Right kidney (tissue), 1 donor: ENCODE measurements around the gene LRRK1.

Experiments
- DNase-seq: peaks from one replicate; pipeline ENCODE4 v3.0.0-alpha.2; 2016

LRRK1 gene

DNA sequence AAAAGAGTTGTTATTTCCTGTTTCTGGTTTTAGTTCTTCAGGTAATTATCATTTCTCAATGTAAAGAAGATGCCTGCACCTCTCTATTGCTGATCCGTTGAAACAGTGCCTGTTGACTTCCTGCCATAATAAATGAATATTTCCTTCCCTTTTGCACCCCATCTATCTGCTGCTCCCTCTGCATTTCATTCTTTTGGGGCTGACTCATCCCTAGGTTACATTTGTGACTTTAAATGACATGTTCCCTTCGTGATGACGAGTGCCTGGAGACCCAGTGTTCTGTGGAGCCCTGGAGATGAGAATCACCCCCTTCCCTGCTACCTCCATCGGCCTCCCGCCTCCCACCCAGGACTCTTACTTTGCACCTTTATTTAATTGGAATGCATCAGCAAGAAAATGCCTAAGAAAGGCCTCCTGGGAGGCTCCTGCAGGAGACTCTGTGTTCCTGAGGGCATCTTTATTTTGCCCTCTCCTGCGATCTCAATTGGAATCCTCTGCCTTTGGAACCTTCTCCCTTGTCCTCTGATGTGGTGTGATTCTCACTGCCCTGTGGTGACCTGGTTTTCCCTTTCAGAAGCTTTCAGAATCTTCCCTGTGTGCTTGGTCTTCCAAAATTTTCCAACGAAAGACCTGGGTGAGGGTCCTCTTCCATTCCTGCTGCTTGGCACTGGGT, 13.7 kb downstream of the LRRK1 start:
- no peak for DNase-seq

DNA sequence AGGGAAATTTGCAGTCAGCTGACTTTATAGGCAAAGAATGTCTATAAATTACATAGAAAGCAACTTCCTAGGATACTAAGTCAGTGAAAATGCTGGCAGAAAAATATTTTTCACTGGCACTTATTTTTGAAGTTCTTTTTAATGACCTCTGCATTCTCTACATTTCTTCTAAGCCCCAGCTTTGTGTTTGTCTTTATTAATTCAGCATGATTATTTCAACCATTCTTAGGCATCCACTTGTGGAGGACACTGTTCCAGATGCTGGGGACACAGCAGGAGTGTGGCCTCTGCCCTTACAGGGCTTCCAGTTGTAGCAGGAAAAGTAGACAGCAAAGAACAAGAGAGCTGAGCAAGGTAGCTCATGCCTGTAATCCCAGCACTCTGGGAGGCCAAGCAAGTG, 15.0 kb downstream of the LRRK1 start:
- no peak for DNase-seq

DNA sequence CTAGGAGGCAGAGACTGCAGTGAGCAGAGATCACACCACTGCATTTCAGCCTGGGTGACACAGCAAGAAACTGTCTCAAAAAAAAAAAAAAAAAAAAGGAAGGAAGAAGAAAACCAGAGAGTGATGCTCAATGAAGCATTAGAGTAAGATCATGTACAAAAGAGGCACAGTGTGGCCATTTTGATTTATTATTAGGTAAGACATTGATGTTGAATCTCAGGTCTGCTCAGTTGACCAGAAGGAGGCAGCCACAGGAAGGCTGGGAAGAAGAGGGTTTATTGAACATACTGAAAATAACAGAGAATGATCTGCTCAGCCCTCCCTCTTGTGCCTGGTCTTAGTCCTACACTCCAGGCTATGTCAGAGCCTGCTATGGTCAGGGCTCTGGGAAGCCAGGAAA, 15.6 kb downstream of the LRRK1 start:
- DNase-seq: no peak

DNA sequence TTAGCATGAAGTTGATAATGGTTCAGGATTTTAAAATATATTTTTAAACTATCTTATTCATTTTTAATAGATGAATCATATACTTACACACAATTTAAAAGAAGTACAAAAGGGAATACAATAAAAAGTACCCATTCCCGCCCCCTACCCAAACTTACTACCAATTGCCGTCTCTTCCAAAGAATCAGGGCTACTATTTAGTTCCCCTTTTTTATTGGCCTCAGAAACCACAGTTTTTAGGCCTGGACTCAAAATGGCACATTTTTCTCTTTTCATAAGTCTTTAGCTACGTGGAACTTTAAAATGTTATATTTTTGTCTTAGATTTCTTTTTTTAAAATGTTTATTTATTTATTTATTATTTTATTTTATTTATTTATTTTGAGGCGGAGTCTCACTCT, 18.0 kb downstream of the LRRK1 start:
- DNase-seq: no peak

DNA sequence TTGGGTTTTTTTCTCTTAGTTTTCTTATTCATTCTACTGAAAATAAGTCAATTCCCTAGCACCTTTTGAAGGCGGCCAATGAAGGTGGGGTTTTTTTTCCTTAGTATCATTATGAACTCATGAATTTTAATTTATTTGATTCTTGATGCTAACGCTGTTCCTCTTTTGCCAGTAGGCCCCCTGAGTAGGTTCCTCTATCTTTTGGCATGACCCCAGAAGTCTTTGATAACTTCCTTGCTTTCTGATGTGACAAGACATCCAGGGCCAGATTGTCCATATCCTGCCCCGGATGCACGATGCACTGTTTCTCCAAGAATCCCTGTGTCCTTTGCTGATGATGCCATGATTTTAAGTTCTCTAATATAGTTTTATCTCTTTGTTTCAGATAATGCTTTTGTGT, 20.6 kb downstream of the LRRK1 start:
- DNase-seq: no peak

DNA sequence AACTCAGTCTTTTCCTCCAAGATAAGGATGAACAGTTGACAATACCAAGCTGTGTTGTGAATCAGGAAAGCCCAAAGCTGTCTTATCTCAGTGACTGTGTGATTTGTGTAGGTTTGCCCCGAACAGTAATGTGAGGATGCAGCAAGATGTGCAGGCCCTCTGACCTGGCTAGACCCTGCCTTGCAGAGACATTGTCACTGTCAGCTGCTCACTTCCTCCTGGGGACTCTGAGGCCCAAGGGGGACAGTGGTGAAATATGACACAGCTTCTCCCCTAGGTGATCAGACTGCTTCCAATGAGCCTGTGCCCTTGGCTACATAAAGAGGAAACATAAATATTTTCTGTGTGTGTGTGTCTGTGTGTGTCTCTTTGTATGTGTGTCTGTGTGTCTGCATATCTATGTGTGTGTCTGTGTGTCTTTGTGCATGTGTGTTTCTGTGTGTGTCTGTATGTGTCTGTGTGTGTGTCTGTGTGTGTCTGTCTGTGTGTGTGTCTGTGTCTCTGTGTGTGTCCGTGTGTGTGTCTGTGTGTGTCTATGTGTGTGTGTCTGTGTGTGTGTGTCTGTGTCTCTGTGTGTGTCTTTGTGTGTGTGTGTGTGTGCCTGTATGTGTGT, 21.7 kb downstream of the LRRK1 start:
- no peak for DNase-seq

DNA sequence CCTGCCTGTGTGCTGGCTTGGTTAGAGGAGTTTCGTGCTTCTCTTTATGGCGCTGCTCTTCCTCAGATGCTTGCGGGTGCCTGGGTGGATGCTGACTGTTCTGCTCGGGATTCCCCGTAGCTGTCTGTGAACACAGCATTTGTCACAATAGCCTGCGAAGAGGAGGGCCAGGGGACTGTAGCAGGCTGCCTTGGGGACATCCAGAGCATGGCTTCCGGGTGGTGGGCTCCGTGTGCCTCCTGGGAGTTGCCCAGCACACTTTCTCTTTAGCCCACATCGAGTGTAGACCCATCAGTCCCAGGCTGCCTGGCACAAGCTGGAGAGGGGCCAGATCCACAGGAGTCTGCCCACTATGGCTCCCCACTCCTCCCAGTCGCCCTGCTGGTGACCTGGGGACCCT, 22.4 kb downstream of the LRRK1 start:
- no peak for DNase-seq

DNA sequence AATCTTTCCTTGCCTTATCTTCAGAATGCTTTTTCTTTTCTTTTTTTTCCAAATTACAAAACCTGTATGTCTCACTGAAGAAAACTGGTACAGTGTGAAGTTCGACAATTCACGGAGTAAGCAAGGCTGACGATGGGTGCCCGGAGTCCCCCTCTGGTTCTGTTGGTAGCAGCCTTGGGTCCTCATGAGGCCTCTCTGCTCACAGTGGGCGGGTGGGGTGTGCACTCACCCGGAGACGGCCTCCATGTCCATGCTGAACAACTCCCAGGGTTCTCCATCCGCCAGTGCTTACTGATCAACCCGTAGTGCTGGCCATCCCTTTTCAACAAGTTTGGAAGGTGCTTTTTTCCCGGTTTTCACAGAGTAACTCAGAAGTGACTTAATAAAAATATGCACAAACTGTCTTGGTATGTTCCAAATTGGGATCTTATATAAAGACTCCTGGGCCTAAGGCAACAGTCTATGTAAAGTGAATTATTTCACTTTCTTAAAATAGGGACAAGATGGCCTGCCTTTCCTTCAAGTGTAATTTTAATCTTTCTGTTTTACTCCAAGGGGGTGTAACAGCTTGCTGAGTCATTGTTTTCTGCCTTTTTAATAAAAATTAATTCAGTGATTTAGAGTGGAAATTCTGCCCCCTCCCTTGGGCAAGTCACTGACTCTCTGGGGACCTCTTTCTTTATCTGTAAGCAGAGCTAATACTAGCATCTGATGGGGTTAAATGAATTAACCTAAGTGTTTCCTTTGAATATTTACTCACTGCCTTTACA, 23.7 kb downstream of the LRRK1 start:
- no peak for DNase-seq

DNA sequence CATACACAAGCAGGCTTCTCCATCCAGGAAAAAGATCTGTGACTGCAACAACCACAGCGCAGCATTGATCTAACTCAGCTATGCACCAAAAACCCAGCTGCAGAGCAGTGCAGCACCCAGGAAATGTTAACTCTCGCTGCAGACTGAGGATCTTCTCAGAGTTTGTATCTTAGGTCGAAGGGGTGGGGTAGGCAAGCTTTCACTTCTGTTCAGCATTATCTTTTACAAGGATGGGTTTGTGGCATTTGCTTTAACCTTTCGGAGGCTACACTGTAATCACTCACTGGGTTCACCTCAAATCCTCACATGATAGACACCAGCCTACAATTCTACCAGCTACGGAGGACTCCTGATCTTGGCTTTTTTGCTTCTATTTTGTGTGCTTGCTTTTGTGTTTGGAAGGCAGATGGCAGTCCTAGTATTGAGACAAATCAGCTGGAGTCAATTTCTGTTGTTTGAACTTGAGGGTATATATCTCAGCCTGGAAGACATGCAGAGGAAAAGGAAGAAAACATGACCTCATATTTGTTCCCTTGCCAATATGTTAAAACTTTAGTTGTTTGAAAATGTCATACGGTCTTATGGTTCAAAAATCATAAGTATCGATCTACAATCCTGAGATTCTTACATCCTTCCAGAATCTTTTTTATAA, 25.2 kb downstream of the LRRK1 start:
- DNase-seq: no peak

DNA sequence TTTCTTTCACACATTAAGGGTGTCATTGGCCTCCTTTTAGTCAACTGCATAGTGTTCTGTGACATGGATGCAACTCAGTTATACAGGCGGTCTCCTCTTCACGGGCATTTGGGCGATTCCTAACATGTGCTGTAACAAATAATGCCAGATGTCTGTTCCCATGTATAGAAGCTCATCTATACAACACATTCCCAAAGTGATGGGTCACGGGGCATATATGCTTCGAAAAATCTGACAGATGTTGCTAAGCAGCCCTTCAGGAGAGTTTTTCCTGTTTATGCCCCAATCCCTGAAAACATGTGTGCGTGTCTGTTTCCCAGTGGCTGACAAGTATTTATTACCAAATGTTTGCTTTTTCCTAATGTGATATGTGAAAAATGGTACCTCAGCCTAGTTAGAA, 25.8 kb downstream of the LRRK1 start:
- no peak for DNase-seq

DNA sequence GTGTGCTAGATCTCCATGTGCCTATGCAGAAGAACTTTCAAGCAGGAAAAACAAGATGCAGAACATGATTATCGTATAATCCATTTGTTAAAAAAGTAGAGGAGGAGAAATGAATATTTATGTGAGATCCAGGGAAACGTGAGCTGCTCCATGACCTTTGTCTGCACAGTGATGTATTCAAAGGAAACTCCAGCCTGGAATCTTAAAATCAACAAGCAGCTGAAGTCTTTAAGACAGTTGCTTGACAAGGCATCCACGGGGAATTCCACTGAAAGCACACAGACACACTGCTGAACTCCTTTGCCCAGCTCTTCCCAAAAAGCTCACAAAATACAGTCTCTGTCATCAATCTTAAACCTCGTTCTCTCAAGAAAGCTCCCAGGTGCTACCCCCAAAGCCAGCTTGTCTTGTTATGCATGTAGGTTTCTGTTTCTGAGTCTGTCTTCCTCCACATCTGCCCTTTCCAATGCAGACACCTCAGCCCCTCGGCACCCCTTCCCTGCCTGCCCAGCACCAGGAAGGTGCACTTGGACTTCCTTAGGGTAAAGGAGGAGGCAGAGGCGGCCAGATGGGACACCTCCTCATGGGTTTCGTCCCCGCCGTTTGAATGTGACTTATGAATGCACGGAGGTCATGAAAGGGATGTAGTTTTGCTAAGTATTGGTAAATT, 28.7 kb downstream of the LRRK1 start:
- DNase-seq: no peak

DNA sequence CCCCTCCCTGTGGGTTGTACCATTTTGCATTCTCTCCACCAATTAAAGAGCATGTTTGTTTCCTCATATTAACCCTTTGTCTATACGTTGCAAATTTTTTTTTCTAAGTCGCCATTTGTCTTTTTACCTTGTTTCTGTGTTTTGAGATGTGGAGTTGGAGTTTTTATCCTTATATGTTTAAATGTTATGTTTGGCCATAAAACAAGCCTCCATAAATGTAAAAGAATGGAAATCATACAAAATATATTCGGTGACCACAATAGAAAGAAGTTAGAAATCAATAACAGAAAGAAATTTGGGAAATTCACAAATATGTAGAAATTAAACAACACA, 29.2 kb downstream of the LRRK1 start:
- DNase-seq: no peak

DNA sequence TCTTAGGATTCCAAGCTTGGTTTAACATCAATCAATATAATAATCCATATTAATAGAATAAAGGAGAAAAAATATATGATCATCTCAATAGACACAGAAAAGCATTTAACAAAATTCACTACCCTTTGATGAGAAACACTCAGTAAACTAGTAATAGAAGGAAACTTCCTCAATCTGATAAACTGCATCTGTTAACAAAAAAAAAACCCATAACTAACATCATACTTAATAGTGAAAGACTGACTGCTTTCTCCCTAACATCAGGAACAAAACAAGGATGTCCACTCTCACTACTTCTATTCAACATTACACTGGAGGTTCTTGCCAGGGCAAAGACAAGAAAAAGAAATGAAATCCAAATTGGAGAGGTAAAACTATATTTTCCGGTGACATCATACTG, 30.5 kb downstream of the LRRK1 start:
- DNase-seq: no peak

DNA sequence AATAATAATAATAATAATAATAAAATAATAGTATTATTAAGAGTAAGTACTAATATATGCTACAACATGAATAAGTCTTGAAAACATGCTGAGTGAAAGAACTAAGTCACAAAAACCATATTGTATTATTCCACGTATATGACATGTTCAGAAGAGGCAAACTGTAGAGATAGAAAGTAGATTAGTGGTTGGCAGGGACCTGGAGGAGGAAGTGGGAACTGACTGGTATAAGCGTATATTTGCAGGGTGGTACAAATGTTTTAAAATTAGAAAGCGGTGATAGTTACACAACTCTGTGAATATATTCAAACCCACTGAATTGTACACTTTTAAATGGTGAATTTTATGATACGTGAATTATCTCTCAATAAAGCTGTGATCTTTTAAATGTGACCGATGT, 32.8 kb downstream of the LRRK1 start:
- DNase-seq: no peak

DNA sequence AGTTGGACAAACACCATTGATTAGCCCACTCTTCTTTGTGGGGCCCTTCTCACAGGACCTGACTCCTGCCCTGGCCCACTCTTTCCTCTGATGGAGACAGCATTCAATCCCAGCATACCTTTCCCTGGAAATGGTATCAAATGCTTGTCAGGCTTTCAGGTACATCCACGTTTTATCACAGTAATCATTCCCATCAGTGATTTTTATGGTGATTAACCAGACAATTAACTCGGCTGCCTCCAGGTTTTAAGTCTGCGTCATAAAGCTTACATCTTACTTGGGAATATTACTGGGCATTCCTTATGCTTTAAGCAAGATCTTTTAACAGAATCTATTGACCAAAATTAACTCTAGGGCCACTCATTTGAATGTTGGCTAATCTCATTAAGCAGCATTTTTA, 33.4 kb downstream of the LRRK1 start:
- no peak for DNase-seq

DNA sequence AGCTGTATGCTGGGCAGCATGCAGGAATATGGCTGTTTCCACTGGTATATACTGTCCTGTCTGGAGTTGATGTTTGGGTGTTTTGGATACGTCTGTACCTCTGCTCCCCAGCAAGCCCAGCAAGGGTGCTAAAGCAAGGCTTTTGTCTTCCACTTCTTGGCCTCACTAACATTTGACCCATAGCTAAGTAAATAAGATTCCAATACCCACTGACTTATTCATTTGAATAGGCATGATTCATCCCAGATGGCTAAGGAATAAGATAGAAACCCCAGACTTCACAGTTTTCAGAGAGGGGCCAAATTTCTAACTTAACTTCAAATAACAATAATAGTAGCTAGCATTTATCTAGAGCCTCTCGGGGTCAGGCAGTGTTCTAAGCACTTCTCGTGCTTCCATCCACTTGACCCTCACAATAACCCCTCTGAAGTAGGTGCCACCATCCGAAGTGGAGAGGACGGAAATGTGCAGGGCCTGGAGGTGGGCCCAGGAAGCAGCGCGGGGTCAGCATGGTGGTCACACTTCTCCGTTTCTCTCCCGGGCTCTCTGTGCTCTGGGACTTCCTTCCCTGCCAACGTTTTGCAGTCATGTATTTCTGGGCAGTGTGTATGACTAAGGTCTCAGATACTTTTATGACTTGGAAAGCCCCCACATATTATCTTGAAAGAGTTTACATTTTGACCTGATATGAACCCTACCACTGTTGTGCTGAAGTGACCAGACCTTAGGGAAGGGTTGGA, 39.3 kb downstream of the LRRK1 start:
- DNase-seq: no peak

DNA sequence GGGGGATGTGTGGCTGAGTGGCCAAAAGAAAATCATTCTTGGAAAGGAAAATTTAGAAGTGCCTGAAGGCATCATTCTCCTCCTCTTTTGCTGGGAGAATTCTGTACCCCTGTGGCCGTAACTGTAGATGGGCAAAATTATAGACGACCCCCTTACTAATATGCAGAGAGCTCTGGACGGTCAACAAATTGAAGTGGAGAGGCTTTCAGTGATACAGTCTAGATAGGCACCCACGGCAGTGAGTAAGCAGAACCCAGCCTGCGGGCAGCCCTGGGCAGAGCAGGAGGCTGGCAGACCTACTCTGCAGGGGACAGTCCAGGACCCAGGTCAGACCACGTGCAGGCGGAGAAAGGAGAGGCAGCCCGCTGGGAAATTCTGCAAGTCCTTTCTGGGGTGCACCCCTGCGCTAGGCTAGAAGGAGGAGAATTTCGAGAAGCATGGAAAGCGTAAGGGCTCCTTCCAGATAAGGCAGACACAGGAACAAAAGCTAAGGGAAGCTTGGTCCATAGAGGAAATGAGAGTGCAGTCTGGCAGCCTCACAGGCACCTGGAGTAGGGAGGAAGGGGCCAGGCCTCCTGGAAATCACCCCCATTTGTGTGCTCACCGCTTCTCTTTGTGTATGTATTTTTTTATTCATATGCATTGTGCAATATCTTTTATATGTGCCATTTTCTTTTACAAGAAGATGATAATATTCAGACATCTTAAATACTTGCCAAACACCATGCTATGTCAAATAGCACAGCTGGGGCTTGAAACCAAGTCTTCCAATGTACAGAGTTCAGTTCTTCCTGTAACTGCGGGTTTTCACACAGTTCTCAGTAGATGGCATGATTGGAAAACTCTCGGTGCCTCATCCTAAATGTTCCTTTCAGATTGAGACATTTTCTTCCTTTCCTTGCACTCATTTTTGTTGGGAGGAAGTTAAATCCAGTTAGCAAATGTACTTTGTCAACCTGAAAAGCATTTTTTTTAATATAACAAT, 40.2 kb downstream of the LRRK1 start:
- no peak for DNase-seq

DNA sequence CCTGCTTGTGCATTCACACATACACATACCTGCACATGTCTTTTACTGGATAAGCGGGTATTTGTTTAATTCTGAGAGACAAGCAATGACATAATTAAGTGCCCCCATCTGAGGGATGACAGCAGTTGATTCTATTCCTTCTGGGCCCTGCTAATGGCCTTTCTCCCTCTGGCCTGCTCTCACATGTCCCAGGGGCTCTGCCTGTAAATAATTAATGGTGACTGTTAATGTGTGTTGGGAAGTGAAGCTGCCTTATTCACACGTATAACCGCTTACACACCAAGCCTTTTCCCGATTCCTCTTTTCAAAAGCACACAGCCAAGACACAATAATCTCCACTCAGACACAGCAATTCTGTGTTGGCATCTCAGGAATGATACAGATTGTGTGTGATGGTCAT, 47.8 kb downstream of the LRRK1 start:
- no peak for DNase-seq

DNA sequence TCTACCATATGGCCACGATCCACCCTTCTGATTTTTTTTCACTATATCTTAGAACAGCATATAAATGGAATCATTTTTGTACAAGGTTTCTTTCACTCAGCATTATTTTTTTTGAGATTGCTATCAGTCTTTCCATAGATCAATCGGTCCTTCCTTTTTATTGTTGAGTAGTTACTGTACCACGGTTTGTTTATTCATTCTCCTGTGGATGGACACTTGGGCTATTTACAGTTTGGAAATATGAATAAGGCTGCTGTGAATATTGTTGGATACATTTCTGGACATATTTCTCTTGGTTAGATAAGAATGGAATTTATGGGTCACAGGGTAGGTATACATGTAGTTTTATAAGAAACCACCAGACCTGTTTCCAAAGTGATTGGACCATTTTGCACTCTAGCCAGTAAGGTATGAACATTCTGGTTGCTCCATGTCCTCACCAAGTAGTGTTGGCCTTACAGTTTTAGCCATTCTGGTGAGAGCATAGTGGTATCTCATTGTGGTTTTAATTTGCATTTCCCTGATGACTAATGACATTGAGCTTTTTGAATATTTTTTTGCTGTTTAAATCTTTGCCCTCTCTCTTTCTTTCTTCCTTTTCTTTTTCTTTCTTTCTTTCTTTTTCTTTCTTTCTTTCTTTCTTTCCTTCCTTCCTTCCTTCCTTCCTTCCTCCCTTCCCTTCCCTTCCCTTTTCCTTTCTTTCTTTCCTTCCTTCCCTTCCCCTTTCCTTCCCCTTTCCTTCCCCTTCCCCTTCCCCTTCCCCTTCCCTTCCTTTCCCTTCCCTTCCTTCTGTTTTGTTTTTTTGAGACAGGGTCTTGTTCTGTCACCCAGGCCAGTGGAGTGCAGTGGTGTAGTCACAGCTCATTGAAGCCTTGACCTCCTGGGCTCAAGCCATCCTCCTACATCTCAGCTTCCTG, 49.2 kb downstream of the LRRK1 start:
- DNase-seq: no peak

DNA sequence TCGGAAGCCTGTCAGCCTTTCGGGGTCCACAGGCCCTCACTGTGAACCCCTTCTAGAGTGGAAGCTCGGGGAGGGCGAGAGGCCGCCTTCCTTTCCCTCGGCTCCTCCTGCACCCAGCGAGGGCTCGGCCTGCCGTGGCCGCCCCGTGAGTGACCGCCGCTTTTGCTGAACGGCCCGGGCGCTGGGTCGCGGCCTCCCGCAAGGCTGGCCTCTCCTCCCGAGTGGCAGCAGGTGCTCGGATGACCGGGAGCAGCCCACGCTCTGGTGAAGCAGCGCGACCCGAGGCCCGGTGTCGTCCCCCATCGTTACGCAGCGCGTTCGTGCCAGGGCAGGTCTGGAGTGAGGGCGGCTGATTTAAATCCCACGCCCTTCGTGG, 53.8 kb downstream of the LRRK1 start:
- DNase-seq: peak; percentile 51
